ENCODE data around the gene NPLOC4. TPM values are rescaled to one million over a fixed set of nuclear protein-coding genes. Genes with fewer than 3 reads are reported as not detected.

The NPLOC4 gene
- total and polyA plus RNA-seq, 2 of the 8 experiments (the other 6 are each of a cell fraction or from before 2014, with no cell fraction given), result 70.7 to 92.7 TPM

DNA sequence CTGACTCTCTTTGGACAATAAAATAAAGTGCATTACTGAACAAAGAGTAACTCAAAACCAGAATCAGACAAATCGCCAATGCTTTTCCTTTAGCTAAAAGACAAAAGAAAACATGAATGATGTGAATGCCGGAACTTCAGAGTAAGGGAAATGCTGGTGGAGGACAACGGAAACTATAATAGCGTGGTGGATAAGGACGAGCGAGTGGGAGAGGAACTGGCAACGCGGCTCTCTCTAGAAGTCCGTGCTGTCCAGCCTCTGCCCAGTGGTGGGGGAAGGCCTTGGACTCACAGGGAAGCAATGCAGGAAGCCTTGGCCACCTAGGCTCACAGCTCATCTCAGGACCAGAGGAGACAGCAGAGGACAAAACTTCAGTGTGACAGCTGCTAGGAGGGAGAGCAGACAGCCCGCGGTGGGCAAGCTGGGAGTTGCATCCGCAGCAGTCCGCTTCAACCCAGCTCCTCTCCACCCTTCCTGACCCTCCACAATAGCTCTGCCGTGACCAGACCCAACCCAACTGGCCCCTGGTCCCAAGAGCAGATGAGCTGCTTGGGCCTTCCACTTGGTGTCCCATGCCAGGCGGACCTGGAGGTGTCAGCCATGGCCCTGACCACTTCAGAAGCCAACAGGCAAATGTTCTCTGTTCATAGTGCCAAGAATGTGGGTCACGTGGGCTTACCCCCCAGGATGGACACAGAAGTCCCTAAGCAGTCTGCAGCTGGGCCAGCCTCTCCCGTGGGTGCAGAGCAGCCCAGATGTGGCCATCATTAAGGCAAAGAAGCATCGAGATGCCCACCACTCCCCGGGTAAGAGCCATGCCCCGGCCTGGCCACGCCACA, 79.4 kb downstream of the NPLOC4 start:
- 86% methylated on average over 21 of the region's 21 CpGs; no CpG with 5 or more reads in 1 of the 2 experiments for WGBS, 2 experiments (ENCODE audit: extremely low coverage in 1 of 2, insufficient coverage in 1 of 2, insufficient read length in 1 of 2, insufficient replicate concordance in 2 of 2, low coverage in 1 of 2, low lambda C conversion rate in 2 of 2, missing lambda C conversion rate in 1 of 2)
- H3K56ac ChIP-seq (replicated peaks; ENCODE audit: insufficient read length, low read depth, low read length), result no peak overlapping the region
- no peaks in the 10 kb centered on the region for H3K27me3 ChIP-seq (replicated peaks in 1 of 4; ENCODE audit: control insufficient read depth in 3 of 4, extremely low read depth in 1 of 4, insufficient read depth in 3 of 4, low read length in 3 of 4)
- no peak overlapping the region for H2AK5ac ChIP-seq (ENCODE audit: low read depth, low read length)
- no peak overlapping the region; the same call in 1 of the 2 replicates for H3K27ac ChIP-seq (ENCODE audit: low read depth, low read length)
- no peak overlapping the region for H4K91ac ChIP-seq (replicated peaks; ENCODE audit: insufficient read length, low read length)
- H2BK20ac ChIP-seq (ENCODE audit: low read length), result no peak overlapping the region
- FAIRE-seq, result no peak
- no peak overlapping the region for H2BK15ac ChIP-seq (ENCODE audit: low read length)
- no peak overlapping the region for H3K4ac ChIP-seq (replicated peaks; ENCODE audit: insufficient read length, low read depth, low read length)
- peaks cover 3 to 4% of the 10 kb centered on the region in 2 experiments for H4K20me1 ChIP-seq (replicated peaks in 1 of 2; ENCODE audit: control insufficient read depth in 1 of 2, insufficient read depth in 2 of 2, low read length in 2 of 2)
- no peak for DNase-seq (ENCODE audit: low read depth in 1 of 2, low spot score in 2 of 2)
- H3K4me1 ChIP-seq (replicated peaks in 1 of 4; ENCODE audit: control insufficient read depth in 3 of 4, insufficient read depth in 4 of 4, low read length in 3 of 4), result peaks cover 3 to 10% (median 8%) of the 10 kb centered on the region in 4 experiments
- H3K23me2 ChIP-seq (ENCODE audit: low read depth, low read length), result peaks cover 5% of the 10 kb centered on the region; the same call in 1 of the 2 replicates
- no peak overlapping the region for H3K23ac ChIP-seq (ENCODE audit: insufficient read length)
- no peaks in the 10 kb centered on the region for H3K79me1 ChIP-seq (ENCODE audit: low read depth, low read length)
- H3K14ac ChIP-seq (ENCODE audit: insufficient read length), result no peak overlapping the region
- no peak overlapping the region for H2BK5ac ChIP-seq (ENCODE audit: low read depth, low read length)
- H4K8ac ChIP-seq (ENCODE audit: extremely low read depth, insufficient read depth, low read length), result no peak overlapping the region
- TF ChIP-seq FOSL1 (IDR thresholded peaks at IDR 0.05; ENCODE audit: insufficient read depth, low read depth, low read length) (no peak), CTBP2 (IDR thresholded peaks at IDR 0.05; ENCODE audit: borderline replicate concordance, insufficient read depth, insufficient read length, low read length) (no peak), POLR2A (IDR thresholded peaks at IDR 0.05; ENCODE audit: control extremely low read depth in 1 of 2, low read depth in 2 of 2, low read length in 2 of 2) (0 out of 3 replicates have a peak, but pooled peaks of 1 of the 2 experiments have one; percentile 35)
- H3K9ac ChIP-seq (replicated peaks in 1 of 4; ENCODE audit: extremely low read depth in 1 of 4, low read depth in 3 of 4, low read length in 3 of 4), result 0 out of 7 replicates have a peak overlapping the region, but pooled peaks of 1 of the 4 experiments have one; percentile 28
- peaks cover 4 to 29% (median 6%) of the 10 kb centered on the region in 4 experiments; a peak in 5 of 8 replicates for H3K36me3 ChIP-seq (ENCODE audit: control insufficient read depth in 2 of 4, insufficient read depth in 4 of 4, low read length in 3 of 4)
- H4K5ac ChIP-seq (ENCODE audit: insufficient read length, low read depth, low read length), result no peak overlapping the region
- no peak overlapping the region for H2AFZ ChIP-seq (ENCODE audit: low read length)
- ChIA-PET CTCF (ENCODE audit: partially characterized antibody) (interaction anchor here (0.9 to 2.7 kb wide), 4 partner anchors 9 to 44 kb away, joined by 3 to 10 read pairs (median 6); no protein-coding TSS in a partner anchor), POLR2A (ENCODE audit: partially characterized antibody) (interaction anchor here (1.0 to 1.7 kb wide), 6 partner anchors 12 to 145 kb away, joined by 3 to 11 read pairs (median 3); partner anchors contain the start of genes ARL16 and HGS)
- H3K18ac ChIP-seq (ENCODE audit: extremely low read depth, low read length), result no peak overlapping the region
- no peak overlapping the region for H3K4me2 ChIP-seq (ENCODE audit: insufficient read depth in 1 of 2, low read depth in 2 of 2, low read length in 2 of 2)
- H3K79me2 ChIP-seq (ENCODE audit: control insufficient read depth in 1 of 2, insufficient read depth in 2 of 2, low read length in 2 of 2), result no peaks in the 10 kb centered on the region
- H3K9me3 ChIP-seq (ENCODE audit: insufficient read depth in 2 of 2, low read depth in 1 of 2, low read length in 1 of 2), result no peaks in the 10 kb centered on the region
- no peak overlapping the region for H3K4me3 ChIP-seq (ENCODE audit: extremely low read depth in 1 of 4, insufficient read depth in 2 of 4, low read depth in 3 of 4, low read length in 4 of 4)
- H2BK12ac ChIP-seq (ENCODE audit: low read depth, low read length), result no peak overlapping the region
- no peak overlapping the region for H2BK120ac ChIP-seq (replicated peaks; ENCODE audit: low read depth, low read length)

All from H1 (cell line).